K562 (cell line): Measurements from ENCODE around the gene CLDN15. TPM values are rescaled to one million over a fixed set of nuclear protein-coding genes. Genes with fewer than 3 reads are reported as not detected.

Experiments
- CEBPG ChIP-seq, 3 experiments: fragments of 200-800 bp in 1 of 3; sonication (Bioruptor generic) in 1 of 3; sonication (generic) in 1 of 3; formaldehyde crosslinking in 1 of 3; IDR thresholded peaks in 2 of 3; conservative IDR thresholded peaks in 1 of 3; 2 replicates each; pipeline versions ENCODE4 v1.6.1 to v1.8.0; 2016 to 2022; ENCODE audit warnings: missing compliant biosample characterization in 2 of 3, missing genetic modification characterization in 2 of 3, mild to moderate bottlenecking in 1 of 3, missing genetic modification reagents in 1 of 3
- CHD1 ChIP-seq: fragments of 200-600 bp; sonication (generic); IDR thresholded peaks from one replicate; pipeline ENCODE4 v1.6.1; 2012; ENCODE audit warnings: mild to moderate bottlenecking, moderate library complexity, low read length, inconsistent platforms
- GABPB1 ChIP-seq: sonication (generic); formaldehyde crosslinking; IDR thresholded peaks from 2 replicates; pipeline ENCODE4 v1.8.0; 2022; ENCODE audit warnings: mild to moderate bottlenecking, missing genetic modification reagents
- IFI16 ChIP-seq: fragments of 250-450 bp; sonication (Bioruptor Pico); IDR thresholded peaks from 2 replicates; pipeline ENCODE4 v2.1.2; 2022; ENCODE audit warnings: mild to moderate bottlenecking, inconsistent platforms
- NCOA6 ChIP-seq: fragments of 450-650 bp; IDR thresholded peaks from 2 replicates; pipeline ENCODE4 v1.6.1; 2017; ENCODE audit warnings: mild to moderate bottlenecking
- NFXL1 ChIP-seq: fragments of 450-650 bp; formaldehyde crosslinking; IDR thresholded peaks from 2 replicates; pipeline ENCODE4 v1.4.0; 2021; ENCODE audit warnings: mild to moderate bottlenecking
- POLR2G ChIP-seq: fragments of 200-400 bp; formaldehyde crosslinking; IDR thresholded peaks from 2 replicates; pipeline ENCODE4 v1.6.1; 2017; ENCODE audit warnings: low read depth, mild to moderate bottlenecking, antibody characterized with exemption, low read length, moderate library complexity
- PTTG1 ChIP-seq: fragments of 450-650 bp; IDR thresholded peaks from 2 replicates; pipeline ENCODE4 v1.6.1; 2016; ENCODE audit warnings: low read depth, mild to moderate bottlenecking, missing genetic modification characterization, missing compliant biosample characterization
- TEAD4 ChIP-seq, 2 experiments: sonication (generic) in 1 of 2; formaldehyde crosslinking in 1 of 2; IDR thresholded peaks; 2 replicates each; pipeline versions ENCODE4 v1.6.1 to v1.8.0; 2012 to 2022; ENCODE audit warnings: borderline replicate concordance in 1 of 2, inconsistent platforms in 1 of 2, low read length in 1 of 2, mild to moderate bottlenecking in 1 of 2, missing genetic modification reagents in 1 of 2
- XRCC3 ChIP-seq: fragments of 450-650 bp; IDR thresholded peaks from 2 replicates; pipeline ENCODE4 v1.6.1; 2017; ENCODE audit warnings: mild to moderate bottlenecking, moderate library complexity
- ZNF354B ChIP-seq: fragments of 250-450 bp; sonication (Bioruptor Pico); IDR thresholded peaks from 2 replicates; pipeline ENCODE4 v1.4.0; 2020
- ZNF384 ChIP-seq: IDR thresholded peaks from 2 replicates; pipeline ENCODE4 v1.6.1; 2012; ENCODE audit warnings: low read depth, low read length, improper control_type of control experiment
- ZNF764 ChIP-seq: fragments of 250-450 bp; sonication (Bioruptor Pico); IDR thresholded peaks from 2 replicates; pipeline ENCODE4 v1.4.0; 2020; ENCODE audit warnings: low read depth, mild to moderate bottlenecking, moderate library complexity
- polyA plus RNA-seq, 8 experiments: library from polyadenylated mRNA; depleted of rRNA in 4 of 8; stranded (reverse) in 5 of 8; unstranded in 3 of 8; fragments of >200 nt; fragmentation: Nextera tagmentation in 2 of 8; fragmentation: Illumina TruSeq in 1 of 8; extraction: Ambion mirVana in 2 of 8; extraction: Trizol in 1 of 8; gene quantifications; 2 replicates each; pipeline versions ENCODE4 v1.2.1 to v1.2.3, GENCODE V29; 2011 to 2014; ENCODE audit warnings: inconsistent platforms in 1 of 8, missing spikeins in 1 of 8
- total RNA-seq, 7 experiments: library from RNA; depleted of rRNA in 6 of 7; stranded (reverse); fragments of >200 nt in 6 of 7; fragmentation: Illumina TruSeq in 2 of 7; extraction: Trizol in 2 of 7; gene quantifications; 2 replicates each; pipeline versions ENCODE4 v1.2.1 to v1.2.3, GENCODE V29; 2011 to 2021; ENCODE audit warnings: low replicate concordance in 1 of 7
- TF ChIP-seq, protein P1 (sequence below): sonication (generic); formaldehyde crosslinking; IDR thresholded peaks from 2 replicates; pipeline ENCODE4 v1.8.0; 2023; ENCODE audit warnings: missing genetic modification reagents, mild to moderate bottlenecking, borderline replicate concordance
- TF ChIP-seq, protein P2 (sequence below): sonication (generic); formaldehyde crosslinking; IDR thresholded peaks from 2 replicates; pipeline ENCODE4 v1.8.0; 2022; ENCODE audit warnings: missing genetic modification reagents, mild to moderate bottlenecking, borderline replicate concordance
- TF ChIP-seq, protein P3 (sequence below): fragments of 250-450 bp; sonication (Bioruptor Pico); IDR thresholded peaks from 2 replicates; pipeline ENCODE4 v1.8.0; 2021; ENCODE audit warnings: moderate library complexity, mild to moderate bottlenecking, inconsistent platforms

CLDN15 gene
- total and polyA plus RNA-seq, 9 of the 15 experiments (the other 6 are each of a cell fraction or from before 2014, with no cell fraction given), result 0.32 to 14.5 (median 7.4) TPM

DNA sequence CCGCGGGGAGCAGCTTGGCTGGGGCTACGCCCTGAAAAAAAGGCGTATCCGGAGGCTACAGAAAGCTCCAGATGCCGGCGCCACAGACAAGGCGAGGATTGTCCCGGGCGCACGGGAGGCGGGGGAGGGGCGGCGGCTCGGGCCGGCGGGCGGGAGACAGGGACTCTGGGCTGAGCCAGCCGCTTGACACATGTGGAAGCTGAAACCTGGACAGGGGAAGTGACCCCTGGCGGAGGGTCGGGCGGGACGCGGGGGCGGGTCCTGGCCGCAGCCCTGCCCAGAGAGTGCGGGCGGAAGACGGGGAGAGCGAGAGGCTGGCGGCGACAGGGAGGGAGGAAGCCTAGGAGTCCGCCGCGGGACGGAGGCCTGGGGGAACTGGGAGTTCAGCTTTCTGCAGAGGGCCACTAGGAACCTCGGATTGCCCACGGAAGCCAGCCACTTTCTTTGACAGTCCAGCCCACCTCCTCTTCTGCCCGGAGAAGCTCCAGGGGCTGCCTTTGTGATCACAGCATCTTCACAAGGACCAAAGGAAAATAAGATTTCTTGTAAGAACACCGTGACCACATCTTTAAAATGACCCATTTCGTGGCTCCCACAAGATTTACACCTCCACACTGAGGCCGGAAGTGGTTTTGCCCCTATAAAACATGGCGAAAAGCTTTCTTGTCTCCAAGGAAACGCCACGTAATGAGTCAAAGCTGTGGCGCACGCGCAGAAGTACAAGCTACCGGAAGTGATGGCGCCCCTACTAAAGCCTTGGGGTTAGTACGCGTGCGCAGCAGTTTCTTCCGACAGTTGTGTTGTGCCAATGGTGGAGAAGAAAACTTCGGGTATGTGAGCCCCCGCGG, 20.0 kb downstream of the CLDN15 start, which contains the start of the genes PLOD3 and ZNHIT1 (continued):
- no peak for TF ChIP-seq CEBPG (CRISPR knock-in tag; IDR thresholded peaks at IDR 0.05)
- no peak for TF ChIP-seq CEBPG (tag; conservative IDR thresholded peaks at IDR 0.05 in 1 of 2, IDR thresholded peaks at IDR 0.05 in 1 of 2)
- no peak for TF ChIP-seq ZNF764 (CRISPR knock-in tag)
- TF ChIP-seq, protein P1, sequence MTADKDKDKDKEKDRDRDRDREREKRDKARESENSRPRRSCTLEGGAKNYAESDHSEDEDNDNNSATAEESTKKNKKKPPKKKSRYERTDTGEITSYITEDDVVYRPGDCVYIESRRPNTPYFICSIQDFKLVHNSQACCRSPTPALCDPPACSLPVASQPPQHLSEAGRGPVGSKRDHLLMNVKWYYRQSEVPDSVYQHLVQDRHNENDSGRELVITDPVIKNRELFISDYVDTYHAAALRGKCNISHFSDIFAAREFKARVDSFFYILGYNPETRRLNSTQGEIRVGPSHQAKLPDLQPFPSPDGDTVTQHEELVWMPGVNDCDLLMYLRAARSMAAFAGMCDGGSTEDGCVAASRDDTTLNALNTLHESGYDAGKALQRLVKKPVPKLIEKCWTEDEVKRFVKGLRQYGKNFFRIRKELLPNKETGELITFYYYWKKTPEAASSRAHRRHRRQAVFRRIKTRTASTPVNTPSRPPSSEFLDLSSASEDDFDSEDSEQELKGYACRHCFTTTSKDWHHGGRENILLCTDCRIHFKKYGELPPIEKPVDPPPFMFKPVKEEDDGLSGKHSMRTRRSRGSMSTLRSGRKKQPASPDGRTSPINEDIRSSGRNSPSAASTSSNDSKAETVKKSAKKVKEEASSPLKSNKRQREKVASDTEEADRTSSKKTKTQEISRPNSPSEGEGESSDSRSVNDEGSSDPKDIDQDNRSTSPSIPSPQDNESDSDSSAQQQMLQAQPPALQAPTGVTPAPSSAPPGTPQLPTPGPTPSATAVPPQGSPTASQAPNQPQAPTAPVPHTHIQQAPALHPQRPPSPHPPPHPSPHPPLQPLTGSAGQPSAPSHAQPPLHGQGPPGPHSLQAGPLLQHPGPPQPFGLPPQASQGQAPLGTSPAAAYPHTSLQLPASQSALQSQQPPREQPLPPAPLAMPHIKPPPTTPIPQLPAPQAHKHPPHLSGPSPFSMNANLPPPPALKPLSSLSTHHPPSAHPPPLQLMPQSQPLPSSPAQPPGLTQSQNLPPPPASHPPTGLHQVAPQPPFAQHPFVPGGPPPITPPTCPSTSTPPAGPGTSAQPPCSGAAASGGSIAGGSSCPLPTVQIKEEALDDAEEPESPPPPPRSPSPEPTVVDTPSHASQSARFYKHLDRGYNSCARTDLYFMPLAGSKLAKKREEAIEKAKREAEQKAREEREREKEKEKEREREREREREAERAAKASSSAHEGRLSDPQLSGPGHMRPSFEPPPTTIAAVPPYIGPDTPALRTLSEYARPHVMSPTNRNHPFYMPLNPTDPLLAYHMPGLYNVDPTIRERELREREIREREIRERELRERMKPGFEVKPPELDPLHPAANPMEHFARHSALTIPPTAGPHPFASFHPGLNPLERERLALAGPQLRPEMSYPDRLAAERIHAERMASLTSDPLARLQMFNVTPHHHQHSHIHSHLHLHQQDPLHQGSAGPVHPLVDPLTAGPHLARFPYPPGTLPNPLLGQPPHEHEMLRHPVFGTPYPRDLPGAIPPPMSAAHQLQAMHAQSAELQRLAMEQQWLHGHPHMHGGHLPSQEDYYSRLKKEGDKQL (CRISPR knock-in tag), result no peak
- TF ChIP-seq, protein P2, sequence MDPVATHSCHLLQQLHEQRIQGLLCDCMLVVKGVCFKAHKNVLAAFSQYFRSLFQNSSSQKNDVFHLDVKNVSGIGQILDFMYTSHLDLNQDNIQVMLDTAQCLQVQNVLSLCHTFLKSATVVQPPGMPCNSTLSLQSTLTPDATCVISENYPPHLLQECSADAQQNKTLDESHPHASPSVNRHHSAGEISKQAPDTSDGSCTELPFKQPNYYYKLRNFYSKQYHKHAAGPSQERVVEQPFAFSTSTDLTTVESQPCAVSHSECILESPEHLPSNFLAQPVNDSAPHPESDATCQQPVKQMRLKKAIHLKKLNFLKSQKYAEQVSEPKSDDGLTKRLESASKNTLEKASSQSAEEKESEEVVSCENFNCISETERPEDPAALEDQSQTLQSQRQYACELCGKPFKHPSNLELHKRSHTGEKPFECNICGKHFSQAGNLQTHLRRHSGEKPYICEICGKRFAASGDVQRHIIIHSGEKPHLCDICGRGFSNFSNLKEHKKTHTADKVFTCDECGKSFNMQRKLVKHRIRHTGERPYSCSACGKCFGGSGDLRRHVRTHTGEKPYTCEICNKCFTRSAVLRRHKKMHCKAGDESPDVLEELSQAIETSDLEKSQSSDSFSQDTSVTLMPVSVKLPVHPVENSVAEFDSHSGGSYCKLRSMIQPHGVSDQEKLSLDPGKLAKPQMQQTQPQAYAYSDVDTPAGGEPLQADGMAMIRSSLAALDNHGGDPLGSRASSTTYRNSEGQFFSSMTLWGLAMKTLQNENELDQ (CRISPR knock-in tag), result no peak
- no peak for TF ChIP-seq ZNF354B (CRISPR knock-in tag)
- TF ChIP-seq GABPB1 (CRISPR knock-in tag), result peak; percentile 98
- no peak for TF ChIP-seq IFI16 (CRISPR knock-in tag)
- TF ChIP-seq TEAD4 (IDR thresholded peaks at IDR 0.05; ENCODE audit: low read length), result no peak; the same call in 1 of the 2 replicates
- no peak for TF ChIP-seq TEAD4 (CRISPR knock-in tag; IDR thresholded peaks at IDR 0.05; ENCODE audit: borderline replicate concordance)
- TF ChIP-seq, protein P3, sequence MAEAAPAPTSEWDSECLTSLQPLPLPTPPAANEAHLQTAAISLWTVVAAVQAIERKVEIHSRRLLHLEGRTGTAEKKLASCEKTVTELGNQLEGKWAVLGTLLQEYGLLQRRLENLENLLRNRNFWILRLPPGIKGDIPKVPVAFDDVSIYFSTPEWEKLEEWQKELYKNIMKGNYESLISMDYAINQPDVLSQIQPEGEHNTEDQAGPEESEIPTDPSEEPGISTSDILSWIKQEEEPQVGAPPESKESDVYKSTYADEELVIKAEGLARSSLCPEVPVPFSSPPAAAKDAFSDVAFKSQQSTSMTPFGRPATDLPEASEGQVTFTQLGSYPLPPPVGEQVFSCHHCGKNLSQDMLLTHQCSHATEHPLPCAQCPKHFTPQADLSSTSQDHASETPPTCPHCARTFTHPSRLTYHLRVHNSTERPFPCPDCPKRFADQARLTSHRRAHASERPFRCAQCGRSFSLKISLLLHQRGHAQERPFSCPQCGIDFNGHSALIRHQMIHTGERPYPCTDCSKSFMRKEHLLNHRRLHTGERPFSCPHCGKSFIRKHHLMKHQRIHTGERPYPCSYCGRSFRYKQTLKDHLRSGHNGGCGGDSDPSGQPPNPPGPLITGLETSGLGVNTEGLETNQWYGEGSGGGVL, result no peak
- no peak for TF ChIP-seq PTTG1 (tag)
- peak; percentile 68 for TF ChIP-seq CHD1
- no peak for TF ChIP-seq NCOA6
- no peak for TF ChIP-seq XRCC3
- 0 out of 2 replicates have a peak, but pooled peaks have one; percentile 6 for TF ChIP-seq ZNF384
- TF ChIP-seq NFXL1 (CRISPR knock-in tag), result no peak
- TF ChIP-seq POLR2G, result peak; percentile 89
